ENCODE results near the gene USP51.
"Not testable (repeated sequence)": the region's sequence is repeated elsewhere in the genome, so short reads cannot be mapped to it uniquely, and the experiment has no call there.

DNA sequence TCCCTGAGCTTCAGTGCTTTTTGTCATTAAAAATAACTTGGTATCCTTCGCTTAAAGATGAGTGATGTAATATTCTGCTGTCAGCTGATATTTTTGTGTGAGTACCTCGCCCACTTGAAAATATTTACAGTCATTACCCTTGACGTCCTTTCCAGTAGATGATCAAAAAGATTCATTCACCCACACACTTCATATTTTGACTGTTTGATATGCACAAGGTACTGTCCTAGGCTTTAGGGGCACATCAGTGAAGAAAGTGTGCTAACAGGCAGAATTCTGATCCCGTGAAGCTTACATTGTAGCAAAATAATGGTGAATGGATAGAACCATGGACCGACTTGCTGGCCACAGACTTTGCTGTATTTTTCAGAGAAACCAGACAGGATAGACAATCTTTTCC lies 18.1 kb upstream of the USP51 start:
- not testable (repeated sequence) for TF ChIP-seq POLR2A, CTCF (IDR thresholded peaks at IDR 0.05)
